HG02938 (cell line): ENCODE measurements around the gene IL3.

Source experiments
- ATAC-seq: cut with Tn5 transposase; IDR thresholded peaks from one replicate; pipeline ENCODE4 v1.9.1; 2021; ENCODE audit warnings: mild to moderate bottlenecking, moderate library complexity; ENCODE audit not compliant: unreplicated experiment

IL3 gene

DNA sequence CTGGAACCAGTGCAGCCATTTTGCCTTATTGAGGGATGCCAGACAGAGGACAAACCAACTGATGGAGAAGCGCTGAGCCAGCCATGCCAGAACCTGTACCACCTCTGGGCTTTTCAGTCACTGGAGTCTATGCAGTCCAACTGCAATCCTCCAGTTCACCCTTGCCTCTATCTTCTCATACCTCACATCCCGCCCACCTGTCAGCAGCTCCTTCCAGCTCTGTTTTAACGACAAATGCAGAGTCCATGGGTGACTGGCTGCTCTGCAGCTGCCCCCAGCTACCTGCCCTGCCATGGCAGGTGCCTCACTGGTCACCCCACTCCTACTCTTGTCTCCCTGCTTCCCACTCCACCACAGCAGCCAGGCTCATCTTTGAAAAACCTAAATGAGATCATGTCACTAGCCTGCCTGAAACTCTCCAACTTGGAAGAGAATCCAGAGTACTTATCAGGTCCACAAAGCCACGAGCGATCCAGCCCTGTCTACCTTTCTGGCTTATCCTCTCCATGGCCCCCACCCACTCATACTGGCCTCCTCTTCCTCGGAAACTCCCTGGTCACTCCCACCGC, 35.0 kb upstream of the IL3 start:
- ATAC-seq = no peak

DNA sequence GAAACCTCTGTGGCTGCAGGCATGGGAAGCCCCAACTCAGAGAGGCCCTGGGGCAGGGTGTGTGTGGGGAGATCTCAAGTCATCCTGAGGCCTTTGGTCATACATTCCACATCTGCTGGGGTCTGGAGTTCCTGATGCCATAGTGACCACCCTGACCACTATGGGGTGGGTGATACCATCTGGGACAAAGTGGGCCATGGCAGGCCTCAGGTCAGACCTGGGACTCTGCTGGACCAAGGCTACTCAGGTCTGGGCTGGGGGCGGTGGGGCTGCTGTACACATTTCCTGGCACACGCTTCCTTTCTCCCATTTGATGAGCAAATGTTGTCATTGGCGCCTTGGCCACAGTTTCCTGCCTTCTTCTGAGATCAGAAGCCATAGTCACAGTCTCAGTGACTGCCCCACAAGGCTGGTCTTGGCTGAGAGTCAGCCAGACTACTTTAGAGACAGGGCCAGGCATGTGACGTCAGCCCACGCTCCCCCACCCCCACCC, 33.9 kb upstream of the IL3 start:
- no peak for ATAC-seq

DNA sequence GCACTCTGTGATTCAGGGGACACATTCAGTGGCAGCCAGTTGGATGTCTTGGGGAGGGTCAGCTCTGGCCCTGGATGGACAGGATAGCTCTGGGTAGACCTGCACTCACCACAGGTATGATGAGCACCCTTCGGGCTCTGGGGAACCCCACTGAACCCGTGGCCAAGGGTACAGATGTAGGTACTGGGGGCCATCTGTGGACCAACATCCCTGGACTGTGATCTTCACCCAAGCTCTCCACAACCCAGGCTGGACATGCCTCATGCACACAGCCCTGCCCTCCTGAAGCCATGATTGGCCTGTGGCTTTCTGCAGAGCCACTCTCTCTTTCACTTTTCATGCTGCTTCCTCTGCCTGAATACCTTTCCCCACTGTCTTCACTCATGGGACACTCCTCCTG, 33.4 kb upstream of the IL3 start:
- ATAC-seq = no peak

DNA sequence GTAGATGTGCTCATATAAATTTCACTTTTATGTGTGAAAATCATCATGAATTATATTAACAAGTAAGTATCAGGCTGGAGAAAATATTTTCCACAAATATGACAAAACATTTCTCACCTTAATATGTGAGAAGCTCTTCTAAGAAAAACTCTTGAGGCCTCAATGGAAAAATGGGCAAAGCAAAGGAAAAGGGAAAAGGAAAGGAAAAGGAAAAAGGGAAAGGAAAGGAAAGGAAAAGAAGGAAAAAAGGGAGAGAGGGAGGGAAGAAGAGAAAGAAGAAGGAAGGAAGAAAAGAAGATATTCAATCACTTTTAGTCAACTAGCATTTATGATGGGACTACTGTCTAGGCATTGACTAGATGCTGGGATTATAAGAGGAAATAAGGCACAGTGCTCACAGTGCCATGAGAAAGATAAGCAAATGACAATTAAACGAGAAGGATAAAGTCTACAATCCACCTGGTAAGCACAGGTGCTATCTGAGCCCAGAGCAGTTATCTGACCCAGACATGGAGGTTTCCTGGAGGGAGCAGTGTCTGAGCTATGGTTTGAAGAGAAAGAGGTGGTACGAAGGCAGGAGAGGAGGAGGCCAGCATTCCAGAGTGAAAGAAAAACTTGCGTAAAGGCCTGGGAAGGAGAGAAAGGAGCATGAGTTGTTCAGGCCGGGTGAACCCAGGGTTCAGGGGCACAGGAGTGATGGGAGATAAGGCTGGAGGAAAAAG, 30.7 kb upstream of the IL3 start:
- ATAC-seq = no peak

DNA sequence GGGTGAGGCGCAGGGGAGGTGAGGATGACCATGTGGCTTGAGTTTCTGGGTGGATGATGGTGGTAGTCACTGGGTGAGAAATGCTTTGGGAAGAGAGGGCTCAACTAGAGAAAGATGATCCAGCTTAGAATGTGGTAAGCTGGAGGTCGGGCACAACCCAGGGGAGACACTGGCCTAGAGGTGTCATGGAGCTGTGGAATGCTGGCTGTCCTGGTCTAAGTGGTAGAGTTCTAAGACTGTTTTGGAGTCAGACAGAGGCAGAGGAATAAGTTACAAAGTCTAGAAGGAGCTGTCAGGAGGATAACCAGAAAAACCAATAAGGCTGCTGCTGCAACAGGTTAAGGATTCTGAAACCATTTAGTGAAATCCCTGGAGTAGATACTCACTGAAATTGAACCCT, 29.8 kb upstream of the IL3 start:
- ATAC-seq = no peak

DNA sequence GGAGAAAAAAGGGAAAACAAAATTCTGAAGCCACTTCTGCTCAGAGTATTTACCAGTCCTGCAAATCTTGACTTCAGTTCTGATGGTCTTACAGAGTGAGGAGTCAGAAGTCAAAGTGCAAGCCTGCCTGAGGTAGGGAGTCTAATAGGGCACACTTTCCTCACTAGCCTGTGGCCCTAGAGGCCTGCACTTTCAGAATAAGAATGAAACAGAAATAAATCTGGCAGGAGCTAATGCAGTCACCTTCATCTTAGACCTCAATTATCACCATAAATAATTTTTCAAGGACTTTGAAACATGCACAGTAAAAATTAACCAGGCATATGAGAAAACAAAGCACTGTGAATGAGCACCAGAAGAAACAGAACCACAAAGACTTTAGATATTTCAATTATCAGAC, 28.3 kb upstream of the IL3 start:
- no peak for ATAC-seq

DNA sequence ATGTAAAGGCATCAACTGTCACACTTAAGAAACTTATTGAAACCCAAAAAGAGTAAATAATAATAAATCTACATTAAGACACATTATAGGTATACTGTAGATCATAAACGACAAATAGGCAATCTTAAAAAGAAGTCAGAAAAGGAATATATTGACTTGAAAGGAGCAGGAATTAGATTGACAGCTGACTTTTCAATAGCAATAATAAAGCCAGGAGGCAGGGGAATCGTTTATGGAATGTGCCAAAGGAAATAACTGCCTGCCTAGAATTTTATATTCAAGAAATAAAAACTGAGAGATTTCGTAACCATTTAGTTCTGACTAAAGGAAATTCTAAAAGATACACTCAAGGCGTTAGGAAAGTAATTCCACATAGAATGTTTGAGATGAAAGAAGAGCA, 27.3 kb upstream of the IL3 start:
- no peak for ATAC-seq

DNA sequence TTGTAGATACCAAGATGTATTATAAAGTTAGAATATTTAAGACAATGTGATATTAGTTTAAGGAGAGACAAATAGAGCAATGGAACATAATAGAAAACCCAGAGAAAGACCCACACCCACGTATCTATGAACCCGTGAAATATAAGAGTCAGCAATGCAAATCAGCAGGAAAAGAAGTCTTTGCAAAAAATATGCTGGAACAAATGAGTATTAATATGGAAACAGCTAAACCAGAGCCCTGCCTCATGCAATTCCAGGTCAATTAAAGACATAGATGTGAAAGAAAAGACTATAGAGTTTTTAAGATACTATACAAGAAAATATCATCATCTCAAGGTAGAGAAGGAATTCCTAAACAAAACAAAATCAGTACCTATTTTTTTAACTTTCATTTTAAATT, 23.1 kb upstream of the IL3 start:
- no peak for ATAC-seq

DNA sequence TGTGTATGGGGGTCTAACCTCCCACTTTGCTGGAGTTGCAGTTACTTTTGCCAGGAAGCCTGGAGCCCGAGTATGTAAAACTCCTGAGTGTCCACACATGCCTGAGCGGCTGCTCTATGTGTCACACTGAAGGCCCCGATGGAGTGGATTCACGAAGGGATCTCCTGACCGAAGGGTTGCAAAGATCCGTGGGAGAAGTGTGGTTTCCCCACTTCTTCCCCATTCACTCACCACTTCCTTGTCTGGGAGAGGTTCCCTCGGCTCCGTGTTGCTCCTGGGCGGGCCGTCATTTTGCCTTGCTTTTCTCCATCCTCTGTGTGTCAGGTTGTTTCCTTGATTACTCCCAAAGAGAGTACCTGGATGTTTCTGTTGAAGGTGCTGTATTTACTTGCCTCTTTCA, 16.2 kb upstream of the IL3 start:
- no peak for ATAC-seq

DNA sequence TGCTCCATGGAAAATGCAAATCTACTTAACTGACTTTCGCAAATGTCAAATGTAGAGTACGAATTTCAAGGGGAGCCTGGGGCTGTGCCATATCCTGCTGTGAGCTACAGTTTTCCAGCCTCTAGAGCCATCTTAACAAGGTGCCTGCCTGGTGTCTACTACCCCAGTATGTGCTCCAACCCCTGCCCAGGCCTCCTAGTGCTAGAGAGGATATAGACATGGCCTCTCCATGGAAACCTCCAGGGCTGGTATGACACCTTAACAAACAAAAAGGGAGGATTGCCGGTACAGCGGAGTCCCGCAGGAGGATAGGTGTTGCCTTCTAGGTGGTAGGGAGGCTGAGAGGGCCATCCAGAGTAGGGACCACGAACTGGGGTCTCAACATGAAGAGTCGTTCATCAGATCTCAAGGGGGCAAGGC, 13.6 kb upstream of the IL3 start:
- no peak for ATAC-seq

DNA sequence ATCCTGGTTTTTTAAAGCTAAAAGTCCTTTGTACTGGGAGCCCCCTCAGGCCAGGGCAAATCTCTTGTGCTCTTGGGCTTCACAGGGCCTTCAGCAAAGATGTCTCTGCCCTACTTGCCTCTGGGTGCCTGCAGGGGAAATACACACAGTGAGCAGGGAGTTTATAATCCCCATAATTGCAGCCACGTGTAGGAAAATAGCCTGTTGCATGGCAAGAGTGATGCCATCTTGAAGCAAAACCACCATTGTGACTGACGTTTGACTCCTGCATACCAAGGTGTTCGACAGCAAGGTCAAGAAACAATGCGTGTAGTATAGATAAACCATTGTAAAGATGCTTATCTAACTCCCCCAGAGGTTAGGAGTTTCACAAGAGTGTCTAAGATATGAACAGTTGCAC, 11.4 kb upstream of the IL3 start:
- ATAC-seq = no peak

DNA sequence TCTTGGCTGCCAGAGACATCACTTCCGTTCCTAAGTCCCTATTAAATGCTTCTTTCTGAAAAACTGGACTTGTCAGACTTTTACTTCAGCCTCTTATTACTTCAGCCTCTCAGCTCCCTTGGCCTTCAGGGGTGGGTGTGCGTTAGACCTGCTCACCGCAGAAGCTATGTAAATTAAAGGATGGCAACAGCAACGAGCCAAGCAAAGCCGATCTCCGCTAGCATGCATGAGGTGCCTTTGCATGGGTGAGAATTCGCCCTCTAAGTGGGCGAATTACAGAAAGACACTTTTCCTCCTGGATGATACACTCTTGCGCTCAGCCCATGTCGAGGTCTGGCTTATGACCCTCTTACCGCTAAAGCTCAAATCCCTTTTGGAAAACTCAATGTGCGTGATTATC, 10.9 kb upstream of the IL3 start:
- ATAC-seq = no peak

DNA sequence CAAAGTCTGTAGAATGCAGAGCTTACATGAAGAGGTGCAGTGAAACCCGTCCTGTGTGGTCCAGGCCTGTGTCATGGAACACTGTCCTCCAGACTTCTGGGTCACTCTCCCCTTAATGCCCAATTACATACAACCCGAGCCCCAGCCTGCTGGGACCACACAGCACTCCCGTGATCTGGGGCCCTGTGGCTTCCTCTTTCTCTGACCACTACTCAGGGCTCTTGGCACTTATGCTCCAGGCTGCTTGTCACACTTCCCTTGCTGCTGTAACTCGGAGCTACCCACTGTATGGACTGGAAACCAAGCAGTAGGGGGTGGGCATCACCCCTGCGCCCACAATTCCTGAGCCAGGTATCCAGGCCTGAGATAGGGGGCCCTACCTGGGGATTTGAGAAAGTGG, 10.3 kb upstream of the IL3 start:
- no peak for ATAC-seq

DNA sequence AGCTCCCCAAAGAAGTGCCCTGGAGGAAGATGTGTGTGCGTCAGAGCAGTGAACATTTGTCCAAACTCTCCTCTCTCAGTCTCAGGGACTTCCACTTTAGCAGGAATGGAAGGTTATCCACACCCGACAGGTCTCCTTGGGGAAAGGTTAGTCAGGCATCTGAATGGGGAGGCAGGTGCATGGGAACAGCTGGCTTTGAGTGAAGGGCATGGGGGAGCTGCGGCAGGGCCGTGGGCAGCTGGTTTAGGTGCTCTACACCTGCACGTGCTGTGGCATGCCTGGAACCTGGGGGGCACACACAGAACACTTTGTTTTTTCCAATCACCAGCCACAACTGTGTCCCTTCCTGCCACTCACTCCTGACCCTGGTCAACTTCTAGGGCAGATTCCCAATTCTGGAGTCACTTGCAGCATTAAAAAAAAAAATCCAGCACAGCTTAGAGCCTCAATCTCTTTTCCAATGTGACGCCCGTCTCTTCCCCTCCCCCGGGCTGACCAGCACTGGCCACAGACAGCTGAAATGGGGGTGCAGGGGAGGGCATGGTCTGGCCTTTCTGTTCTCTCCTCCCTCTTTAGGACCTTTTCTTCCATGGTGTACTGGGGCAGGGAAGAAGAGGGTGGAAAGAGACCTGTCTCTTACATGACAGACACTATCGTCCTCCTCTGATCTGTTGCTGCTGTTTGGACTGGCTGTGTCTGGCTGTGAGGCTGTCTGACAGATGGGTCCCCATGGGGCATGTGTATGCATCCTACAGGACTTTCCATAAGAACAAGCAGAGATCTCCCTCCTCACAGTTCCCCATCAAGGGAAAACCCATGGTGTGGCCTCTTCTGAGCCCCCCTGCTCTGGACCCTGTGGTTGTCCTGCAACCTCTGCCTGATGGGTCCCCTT, 9.5 kb upstream of the IL3 start:
- no peak for ATAC-seq

DNA sequence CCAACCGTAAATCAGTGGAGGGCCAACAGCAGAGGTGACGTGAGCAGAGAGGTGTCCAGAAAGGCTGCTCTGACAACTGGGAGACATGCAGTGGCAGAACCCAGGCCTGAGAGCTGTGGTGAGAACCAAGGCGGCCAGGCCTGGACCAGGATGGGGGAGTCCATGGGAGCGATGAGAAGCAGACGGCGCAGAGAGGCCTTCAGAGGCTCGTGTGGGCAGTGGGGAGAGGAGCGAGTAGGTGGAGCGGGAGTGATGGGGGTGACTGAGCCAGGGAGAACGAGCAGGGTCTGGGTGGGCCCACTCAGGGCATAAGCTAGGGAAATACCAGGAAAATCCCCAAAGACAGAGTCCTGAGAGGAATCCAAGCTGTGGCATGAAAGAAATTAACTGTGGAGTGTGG, 7.9 kb upstream of the IL3 start:
- no peak for ATAC-seq

DNA sequence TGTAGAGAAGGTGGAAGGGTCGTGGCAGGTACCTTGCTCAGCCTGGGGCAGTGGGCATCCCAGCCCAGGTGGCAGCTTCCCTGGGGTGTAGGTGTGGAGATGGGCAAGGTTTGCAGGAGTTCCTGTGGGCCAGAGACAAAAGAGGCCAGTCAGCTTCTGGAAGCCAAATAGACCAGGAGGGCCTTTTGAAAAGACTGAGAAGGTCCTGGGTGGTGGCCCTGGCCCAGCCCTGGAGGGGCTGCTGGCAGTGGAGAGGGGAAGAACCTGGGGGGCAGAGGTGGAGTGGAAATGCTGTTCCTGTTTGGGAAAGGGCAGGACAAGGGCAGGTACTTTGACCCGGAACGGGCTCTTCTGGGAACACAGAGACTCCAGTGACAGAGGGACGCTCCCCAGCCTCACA, 7.0 kb upstream of the IL3 start:
- ATAC-seq = no peak

DNA sequence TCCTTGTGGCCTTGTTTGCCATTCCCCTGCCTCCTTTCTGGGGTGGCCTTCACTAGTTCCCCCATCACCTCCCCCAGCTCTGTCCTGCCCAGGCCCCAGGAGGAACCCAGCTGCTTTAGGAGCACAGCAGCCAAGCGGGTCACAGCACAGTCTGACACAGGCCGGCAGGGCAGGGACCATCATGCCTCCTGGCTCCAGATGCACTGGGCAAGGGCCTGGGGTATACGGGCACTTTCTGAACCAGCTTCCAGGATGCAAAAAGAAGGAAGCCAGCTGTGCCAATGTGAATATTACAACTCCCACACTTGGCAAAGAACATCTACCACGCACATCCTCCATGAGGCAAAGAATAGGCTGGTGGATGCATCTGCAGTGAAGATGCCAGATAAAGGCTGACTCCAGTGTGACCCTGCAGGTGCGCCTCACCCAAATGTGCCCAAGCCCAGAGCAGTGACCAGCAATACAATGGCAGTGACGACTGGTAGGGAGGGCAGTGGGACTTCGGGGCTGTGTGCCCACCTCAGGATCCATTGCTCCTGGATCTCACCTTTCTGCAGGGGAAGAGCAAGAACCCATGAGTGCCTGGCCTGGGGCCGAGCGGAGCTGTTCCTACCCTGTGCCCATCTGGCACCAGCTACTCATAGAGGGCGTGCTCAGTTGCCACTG, 6.3 kb upstream of the IL3 start:
- ATAC-seq = no peak

DNA sequence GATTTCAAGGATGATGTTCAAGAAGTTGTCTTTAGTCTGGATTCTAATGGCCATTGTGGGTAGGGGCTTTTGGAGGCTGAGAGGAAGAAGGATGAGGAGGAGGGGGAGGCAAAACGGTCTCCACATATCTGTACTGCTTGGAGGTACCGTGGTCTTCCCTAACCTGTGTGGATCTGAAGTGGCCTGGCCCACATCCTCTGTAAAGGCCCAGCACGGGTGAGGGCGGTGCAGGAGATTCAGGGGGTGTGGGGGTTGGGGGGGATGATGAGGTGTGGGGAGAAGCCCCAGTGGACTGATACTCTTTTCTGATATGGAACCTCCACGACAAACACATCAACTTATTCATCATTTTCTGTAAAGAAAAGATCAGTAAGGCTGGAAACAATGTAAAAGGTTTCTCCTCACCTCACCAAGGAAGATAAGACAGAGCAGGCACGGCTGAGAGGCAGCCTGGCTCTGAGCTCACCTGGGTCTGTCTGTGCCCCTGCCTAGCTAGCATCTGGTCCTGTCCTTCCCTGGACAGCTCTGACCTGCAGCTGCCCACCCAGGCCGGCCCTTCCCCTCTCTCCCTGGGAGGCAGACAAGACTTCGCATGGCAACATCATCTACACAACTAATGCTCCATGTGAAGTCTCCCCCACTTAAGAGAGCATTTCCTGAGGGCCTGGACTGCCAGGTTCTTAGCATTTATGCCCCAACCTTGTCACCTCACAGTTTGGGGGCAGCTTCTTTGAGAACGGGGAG, 5.6 kb upstream of the IL3 start:
- ATAC-seq = no peak

DNA sequence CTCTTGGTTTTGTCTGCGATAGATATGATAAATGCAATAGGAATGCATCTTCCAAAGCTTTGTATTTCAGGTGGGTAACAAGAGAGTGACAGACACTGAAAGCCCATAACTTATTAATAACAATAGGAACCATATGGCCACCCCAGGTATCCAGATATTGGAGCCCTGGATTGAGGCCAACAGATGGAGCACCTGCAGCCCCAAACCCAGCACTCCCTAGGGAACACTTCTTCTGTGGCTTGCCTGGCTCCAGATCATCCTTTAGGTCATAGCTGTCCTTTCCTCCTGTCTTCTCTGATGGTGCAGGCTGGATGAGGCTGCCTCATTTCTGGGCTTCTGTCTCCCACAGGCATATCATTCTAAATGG, 5.0 kb upstream of the IL3 start:
- ATAC-seq = no peak

DNA sequence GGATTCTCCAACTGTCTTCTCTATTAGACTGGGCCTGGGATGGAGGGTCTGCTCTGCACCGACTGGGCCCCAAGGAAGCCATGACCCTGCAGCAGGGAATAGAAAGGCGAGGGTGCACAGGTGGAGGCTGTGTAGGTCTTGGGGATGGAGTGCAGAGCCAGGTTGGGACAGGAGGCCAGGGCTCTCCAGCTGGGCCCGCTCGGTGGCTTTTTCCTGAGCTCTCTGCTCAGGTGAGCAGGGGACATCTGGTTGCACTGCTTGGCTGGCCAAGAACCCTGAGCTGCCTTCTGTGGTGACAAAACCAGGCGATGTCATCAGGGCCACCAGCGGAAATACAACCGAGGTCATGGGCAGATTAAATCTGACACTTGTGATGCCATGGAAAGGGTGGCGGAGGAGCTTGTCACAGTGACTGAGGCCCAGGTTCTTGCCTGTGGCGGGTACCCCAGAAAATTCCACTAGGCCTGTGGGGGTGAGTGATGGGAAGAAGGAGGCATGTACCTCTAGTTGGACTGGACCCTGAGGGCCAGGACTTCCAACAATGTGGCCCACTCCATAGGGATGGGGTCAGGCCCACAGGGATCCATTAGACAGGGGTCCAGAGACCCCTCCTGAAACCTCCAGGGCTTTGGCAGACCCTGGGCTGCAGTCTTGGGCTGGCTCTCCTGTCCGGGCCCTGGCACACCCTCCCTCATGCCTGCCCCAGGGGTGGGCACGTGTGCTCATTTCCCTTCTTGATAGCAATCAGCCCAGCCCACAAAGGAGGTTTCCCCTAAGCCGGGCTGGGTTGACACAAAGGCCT, 4.4 kb upstream of the IL3 start:
- ATAC-seq = no peak
